ENCODE data around the gene PHACTR3.

GRCh38 chr20:59866338-59866737 is 262.0 kb downstream of the PHACTR3 start:
- TF ChIP-seq EZH2 (IDR thresholded peaks at IDR 0.05; ENCODE audit: low read length, unreplicated experiment) = no peak
- TF ChIP-seq CTCF (conservative IDR thresholded peaks at IDR 0.05; ENCODE audit: low read depth, low read length) = no peak
